Measurements from ENCODE around the gene SUZ12.
"Not testable (repeated sequence)": the region's sequence is repeated elsewhere in the genome, so short reads cannot be mapped to it uniquely, and the experiment has no call there.

SUZ12 gene

GRCh38 chr17:32007463-32008298 is 70.9 kb downstream of the SUZ12 start:
- Mint-ChIP-seq H3K27me3 (no peaks in the 10 kb centered on the region), H3K36me3 (ENCODE audit: low read depth) (peaks cover 13% of the 10 kb centered on the region), H3K4me1 (ENCODE audit: low read depth) (peaks cover 42% of the 10 kb centered on the region), H3K27ac (peak overlapping the region; percentile 82), H3K4me3 (peak overlapping the region; percentile 92), H3K9me3 (no peaks in the 10 kb centered on the region)

DNA sequence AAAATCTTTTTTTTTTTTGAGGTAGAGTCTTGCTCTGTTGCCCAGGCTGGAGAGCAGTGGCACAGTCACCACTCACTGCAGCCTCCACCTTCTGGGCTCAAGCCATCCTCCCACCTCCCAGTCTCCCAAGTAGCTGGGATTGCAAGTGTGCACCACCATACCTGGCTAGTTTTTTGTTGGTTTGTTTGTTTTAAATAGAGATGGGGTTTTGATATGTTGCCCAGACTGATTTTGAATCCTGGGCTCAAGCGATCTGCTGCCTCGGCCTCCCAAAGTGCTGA is 72.4 kb downstream of the SUZ12 start:
- Mint-ChIP-seq H3K9me3 (no peaks in the 10 kb centered on the region), H3K36me3 (ENCODE audit: low read depth) (peaks cover 9% of the 10 kb centered on the region), H3K4me3 (peak overlapping the region; percentile 92), H3K27me3 (no peaks in the 10 kb centered on the region), H3K4me1 (ENCODE audit: low read depth) (peaks cover 46% of the 10 kb centered on the region), H3K27ac (no peak overlapping the region)

- H3K27ac Mint-ChIP-seq = no peak overlapping the region
- H3K9me3 Mint-ChIP-seq = no peaks in the 10 kb centered on the region
- no peaks in the 10 kb centered on the region for H3K27me3 Mint-ChIP-seq
- H3K36me3 Mint-ChIP-seq (ENCODE audit: low read depth) = peaks cover 9% of the 10 kb centered on the region
- peaks cover 46% of the 10 kb centered on the region for H3K4me1 Mint-ChIP-seq (ENCODE audit: low read depth)
- peak overlapping the region; percentile 92 for H3K4me3 Mint-ChIP-seq
These were observed 73.3 kb downstream of the SUZ12 start for GRCh38 chr17:32010114-32010513.

- peaks cover 21% of the 10 kb centered on the region for H3K36me3 Mint-ChIP-seq (ENCODE audit: low read depth)
- no peak overlapping the region for H3K4me3 Mint-ChIP-seq
- H3K27me3 Mint-ChIP-seq = no peaks in the 10 kb centered on the region
- peak overlapping the region; percentile 45 for H3K27ac Mint-ChIP-seq
- no peaks in the 10 kb centered on the region for H3K9me3 Mint-ChIP-seq
- peaks cover 45% of the 10 kb centered on the region for H3K4me1 Mint-ChIP-seq (ENCODE audit: low read depth)
These were observed 78.6 kb downstream of the SUZ12 start for GRCh38 chr17:32015245-32016013.

GRCh38 chr17:32016231-32016630 is 79.4 kb downstream of the SUZ12 start:
- H3K9me3 Mint-ChIP-seq = no peaks in the 10 kb centered on the region
- H3K27ac Mint-ChIP-seq = peak overlapping the region; percentile 66
- H3K36me3 Mint-ChIP-seq (ENCODE audit: low read depth) = peaks cover 21% of the 10 kb centered on the region
- peak overlapping the region; percentile 20 for H3K4me3 Mint-ChIP-seq
- H3K27me3 Mint-ChIP-seq = no peaks in the 10 kb centered on the region
- peaks cover 40% of the 10 kb centered on the region for H3K4me1 Mint-ChIP-seq (ENCODE audit: low read depth)

DNA sequence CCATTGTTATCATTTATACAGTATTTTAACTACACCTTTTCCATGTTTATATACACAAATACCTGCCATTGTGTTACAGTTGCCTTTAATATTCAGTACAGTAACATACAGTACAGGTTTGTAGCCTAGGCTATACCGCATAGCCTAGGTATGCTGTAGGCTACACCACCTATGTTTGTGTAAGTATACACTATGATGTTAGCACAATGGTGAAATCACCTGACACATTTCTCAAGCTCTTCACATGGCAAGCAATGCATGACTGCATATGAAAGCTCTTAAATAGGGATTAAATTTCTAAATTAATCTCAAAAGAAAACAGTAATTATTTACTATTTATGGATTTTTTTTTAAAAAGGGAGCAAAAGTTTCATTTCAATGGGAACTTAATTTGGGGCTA is 82.4 kb downstream of the SUZ12 start:
- Mint-ChIP-seq H3K36me3 (ENCODE audit: low read depth) (peaks cover 20% of the 10 kb centered on the region), H3K4me3 (no peak overlapping the region), H3K4me1 (ENCODE audit: low read depth) (peaks cover 24% of the 10 kb centered on the region), H3K27ac (no peak overlapping the region), H3K9me3 (no peaks in the 10 kb centered on the region), H3K27me3 (no peaks in the 10 kb centered on the region)

DNA sequence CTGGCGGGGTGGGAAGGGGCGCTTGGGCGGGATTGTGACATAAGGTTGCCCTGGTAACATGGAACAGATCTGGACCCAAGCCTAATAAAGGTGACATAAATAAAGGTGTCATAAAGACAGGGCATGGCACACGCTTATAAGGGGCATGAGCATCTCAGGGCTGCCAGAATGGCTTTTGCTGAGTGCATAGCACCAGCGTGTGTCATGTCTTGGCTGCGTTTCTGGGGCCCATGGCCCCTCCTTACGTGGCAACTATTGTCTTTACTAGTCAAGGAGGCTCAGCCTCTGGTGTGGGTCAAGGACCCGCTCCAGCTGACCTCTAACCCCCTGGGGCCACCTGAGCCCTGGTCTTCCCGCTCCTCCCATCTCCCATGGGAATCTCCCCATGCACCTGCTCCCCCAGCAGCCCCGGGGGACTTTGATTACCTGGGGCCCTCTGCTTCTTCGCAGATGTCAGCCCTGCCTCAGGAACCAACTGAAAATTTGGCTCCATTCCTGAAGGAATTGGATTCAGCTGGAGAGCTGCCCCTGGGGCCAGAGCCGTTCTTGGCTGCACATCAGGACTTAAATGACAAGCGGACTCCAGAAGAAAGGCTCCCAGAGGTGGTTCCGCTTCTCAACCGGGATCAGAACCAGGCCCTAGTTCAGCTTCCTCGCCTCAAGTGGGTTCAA is 84.3 kb downstream of the SUZ12 start:
- Mint-ChIP-seq H3K36me3 (ENCODE audit: low read depth) (peaks cover 20% of the 10 kb centered on the region), H3K27ac (no peak overlapping the region), H3K9me3 (no peaks in the 10 kb centered on the region), H3K4me1 (ENCODE audit: low read depth) (peaks cover 17% of the 10 kb centered on the region), H3K27me3 (no peaks in the 10 kb centered on the region), H3K4me3 (no peak overlapping the region)

GRCh38 chr17:32021615-32021955 is 84.8 kb downstream of the SUZ12 start:
- Mint-ChIP-seq H3K27ac (no peak overlapping the region), H3K27me3 (no peaks in the 10 kb centered on the region), H3K4me1 (ENCODE audit: low read depth) (peaks cover 12% of the 10 kb centered on the region), H3K4me3 (no peak overlapping the region), H3K36me3 (ENCODE audit: low read depth) (peaks cover 22% of the 10 kb centered on the region), H3K9me3 (no peaks in the 10 kb centered on the region)

GRCh38 chr17:32022554-32022953 is 85.7 kb downstream of the SUZ12 start:
- not testable (repeated sequence) for H3K4me1 Mint-ChIP-seq (ENCODE audit: low read depth); H3K27me3 Mint-ChIP-seq; H3K9me3 Mint-ChIP-seq; H3K4me3 Mint-ChIP-seq
- Mint-ChIP-seq H3K36me3 (ENCODE audit: low read depth) (peaks cover 18% of the 10 kb centered on the region), H3K27ac (peak overlapping the region; percentile 68)

GRCh38 chr17:32027271-32027670 is 90.5 kb downstream of the SUZ12 start:
- H3K9me3 Mint-ChIP-seq; H3K27ac Mint-ChIP-seq; H3K4me1 Mint-ChIP-seq (ENCODE audit: low read depth); H3K4me3 Mint-ChIP-seq; H3K36me3 Mint-ChIP-seq (ENCODE audit: low read depth); H3K27me3 Mint-ChIP-seq: not testable (repeated sequence)

GRCh38 chr17:32033223-32033622 is 96.4 kb downstream of the SUZ12 start:
- Mint-ChIP-seq H3K4me1 (ENCODE audit: low read depth) (peaks cover 3% of the 10 kb centered on the region), H3K27ac (no peak overlapping the region)

DNA sequence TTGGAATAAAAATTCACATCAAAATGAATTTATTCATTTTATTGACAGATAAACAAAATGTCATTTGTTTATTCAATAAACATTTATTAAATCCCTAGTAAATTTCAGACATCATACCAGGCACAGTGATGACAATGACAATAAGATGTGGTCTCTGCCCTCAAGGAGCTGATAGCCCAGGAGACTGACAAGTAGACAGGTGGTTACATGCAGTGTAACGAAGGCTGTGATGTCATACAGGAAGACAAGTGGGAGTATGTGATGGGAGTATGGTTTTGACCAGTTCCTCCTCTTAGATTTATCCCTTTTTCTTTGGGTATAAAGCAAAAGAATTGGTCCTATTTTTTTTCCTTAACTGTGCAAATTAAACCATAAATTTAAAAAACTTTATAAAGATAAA is 97.0 kb downstream of the SUZ12 start:
- H3K27ac Mint-ChIP-seq; H3K4me1 Mint-ChIP-seq (ENCODE audit: low read depth); H3K9me3 Mint-ChIP-seq; H3K27me3 Mint-ChIP-seq; H3K4me3 Mint-ChIP-seq: not testable (repeated sequence)
- H3K36me3 Mint-ChIP-seq (ENCODE audit: low read depth) = peaks cover 11% of the 10 kb centered on the region

More at GRCh38 chr17:32033223-32033622, 96.4 kb downstream of the SUZ12 start:
- peaks cover 11% of the 10 kb centered on the region for H3K36me3 Mint-ChIP-seq (ENCODE audit: low read depth)
- no peaks in the 10 kb centered on the region for H3K9me3 Mint-ChIP-seq
- H3K27me3 Mint-ChIP-seq = no peaks in the 10 kb centered on the region
- H3K4me3 Mint-ChIP-seq = no peak overlapping the region

DNA sequence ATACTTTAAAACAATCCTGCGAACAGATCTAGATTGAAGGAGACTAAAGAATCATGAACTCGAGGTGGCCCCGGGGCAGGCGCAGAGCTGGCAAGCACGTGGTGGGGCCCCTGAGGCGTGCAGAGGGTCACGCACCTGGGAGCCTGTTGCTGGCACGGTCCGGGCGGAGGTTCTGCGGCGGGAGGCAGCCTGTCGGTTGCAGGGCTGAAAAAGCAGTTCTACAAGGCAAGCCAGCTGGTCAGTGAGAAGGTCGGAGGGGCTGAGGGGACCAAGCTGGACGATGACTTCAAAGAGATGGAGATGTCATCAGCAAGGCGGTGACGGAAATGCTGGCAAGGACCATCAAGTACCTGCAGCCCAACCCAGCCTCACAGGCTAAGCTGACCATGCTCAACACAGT is 103.4 kb downstream of the SUZ12 start:
- H3K9me3 Mint-ChIP-seq; H3K27ac Mint-ChIP-seq; H3K4me1 Mint-ChIP-seq (ENCODE audit: low read depth); H3K4me3 Mint-ChIP-seq; H3K27me3 Mint-ChIP-seq: not testable (repeated sequence)
- peaks cover 19% of the 10 kb centered on the region for H3K36me3 Mint-ChIP-seq (ENCODE audit: low read depth)

GRCh38 chr17:32041306-32041875 is 104.6 kb downstream of the SUZ12 start:
- not testable (repeated sequence) for H3K27ac Mint-ChIP-seq; H3K4me3 Mint-ChIP-seq; H3K9me3 Mint-ChIP-seq; H3K27me3 Mint-ChIP-seq; H3K4me1 Mint-ChIP-seq (ENCODE audit: low read depth)
- peaks cover 13% of the 10 kb centered on the region for H3K36me3 Mint-ChIP-seq (ENCODE audit: low read depth)

DNA sequence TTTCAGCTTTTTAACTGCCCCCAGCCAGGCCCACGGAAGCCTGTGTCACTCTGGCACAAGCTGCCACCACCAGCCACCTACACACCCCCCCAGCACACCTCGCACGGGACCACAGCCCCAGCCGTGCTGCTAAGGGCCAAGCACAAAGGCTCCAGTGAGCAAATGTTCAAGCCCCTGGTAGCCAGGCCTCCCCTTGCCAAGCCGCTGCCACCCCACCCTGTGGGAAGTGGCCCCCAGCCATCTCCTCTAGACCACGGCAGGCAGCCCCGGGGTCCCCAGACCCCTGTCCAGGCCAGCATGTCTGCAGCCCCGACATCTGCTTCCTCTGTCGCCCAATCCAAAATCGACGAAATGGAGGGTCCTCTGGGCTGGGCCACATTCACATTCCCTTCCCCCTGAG is 105.5 kb downstream of the SUZ12 start:
- H3K27me3 Mint-ChIP-seq; H3K4me3 Mint-ChIP-seq; H3K36me3 Mint-ChIP-seq (ENCODE audit: low read depth); H3K9me3 Mint-ChIP-seq; H3K4me1 Mint-ChIP-seq (ENCODE audit: low read depth); H3K27ac Mint-ChIP-seq: not testable (repeated sequence)

Measured in stimulated activated naive CD8-positive, alpha-beta T cell treated with anti-CD3 and anti-CD28 coated beads, Interleukin-15, Interleukin-2, amounts not matched to agents 100 ng/mL and 50 ng/mL, for 24 hours (primary cell).